Erythroblast (primary cell): ENCODE data around the gene LCK.
A peak's percentile ranks its signal among the peaks of the same experiment; 100 is the strongest.

Experiments
- DNase-seq, 2 experiments: peaks; one replicate each; lab custom pipeline; 2025; lab: John Stamatoyannopoulos, UW
- GATA1 ChIP-seq: IDR thresholded peaks from 2 replicates; pipeline ENCODE4 v1.6.1; 2011; ENCODE audit warnings: low read depth, mild to moderate bottlenecking, control low read depth, low read length, moderate library complexity
- POLR2A ChIP-seq: IDR thresholded peaks from 2 replicates; pipeline ENCODE4 v1.6.1; 2011; ENCODE audit warnings: mild to moderate bottlenecking, low read length

The LCK gene

GRCh38 chr1:32305310-32305709 is 54.2 kb downstream of the LCK start:
- no peak for TF ChIP-seq POLR2A
- TF ChIP-seq GATA1, result no peak
- DNase-seq, result no peak

- peak; percentile 41 to 52 for DNase-seq
- no peak for TF ChIP-seq GATA1
- no peak for TF ChIP-seq POLR2A
These were observed 56.3 kb downstream of the LCK start for GRCh38 chr1:32307324-32307723.

GRCh38 chr1:32309960-32310359 is 58.9 kb downstream of the LCK start:
- TF ChIP-seq POLR2A, result no peak
- no peak for TF ChIP-seq GATA1
- peak in 1 of 2 experiments; percentile 12 for DNase-seq

GRCh38 chr1:32311709-32312393 is 60.8 kb downstream of the LCK start:
- DNase-seq, result peak in 1 of 2 experiments; percentile 14
- no peak for TF ChIP-seq POLR2A
- TF ChIP-seq GATA1, result no peak

GRCh38 chr1:32316903-32317277 is 65.8 kb downstream of the LCK start:
- TF ChIP-seq GATA1 (no peak), POLR2A (no peak)
- DNase-seq, result no peak

- no peak for TF ChIP-seq POLR2A
- TF ChIP-seq GATA1, result no peak
- no peak for DNase-seq
These were observed 67.2 kb downstream of the LCK start for GRCh38 chr1:32318127-32318869.

GRCh38 chr1:32321712-32322291 is 70.7 kb downstream of the LCK start:
- no peak for DNase-seq
- TF ChIP-seq GATA1 (no peak), POLR2A (no peak)

- TF ChIP-seq POLR2A (no peak), GATA1 (no peak)
- no peak for DNase-seq
These were observed 76.1 kb downstream of the LCK start for GRCh38 chr1:32327204-32327603.

GRCh38 chr1:32329931-32330466 is 78.9 kb downstream of the LCK start:
- DNase-seq, result no peak
- TF ChIP-seq GATA1 (no peak), POLR2A (no peak)

- no peak for DNase-seq
- TF ChIP-seq GATA1 (no peak), POLR2A (no peak)
These were observed 79.6 kb downstream of the LCK start for GRCh38 chr1:32330558-32331151.

- no peak for DNase-seq
- TF ChIP-seq GATA1, result no peak
- TF ChIP-seq POLR2A, result no peak
These were observed 80.5 kb downstream of the LCK start for GRCh38 chr1:32331549-32331948.

GRCh38 chr1:32332290-32333079 is 81.4 kb downstream of the LCK start:
- TF ChIP-seq GATA1 (no peak), POLR2A (no peak)
- no peak for DNase-seq

GRCh38 chr1:32333251-32333963 is 82.3 kb downstream of the LCK start:
- no peak for DNase-seq
- no peak for TF ChIP-seq GATA1
- TF ChIP-seq POLR2A, result no peak
